T-helper 17 cell (primary cell): ENCODE data around the gene RALGPS2. TPM values are rescaled to one million over a fixed set of nuclear protein-coding genes. Genes with fewer than 3 reads are reported as not detected.

Experiments used
- ATAC-seq: fragments of 150-1000 bp; cut with Tn5 transposase; 2 replicates; pipeline ENCODE4 v1.10.0; 2021; ENCODE audit warnings: mild to moderate bottlenecking, moderate library complexity
- DNase-seq, 3 donors: peaks; one replicate each; pipeline versions ENCODE4 v3.0.0 to v3.0.0-alpha.2; 2020 to 2021
- H3K9me3 ChIP-seq: one replicate; pipeline ENCODE4 v1.7.0; 2013; ENCODE audit warnings: low read length, mild to moderate bottlenecking; ENCODE audit not compliant: control insufficient read depth, poor library complexity, severe bottlenecking
- H3K27ac Mint-ChIP-seq: one replicate; pipeline ENCODE4 v1.8.0; 2022; ENCODE audit warnings: mild to moderate bottlenecking, moderate library complexity, mixed read lengths
- H3K27me3 Mint-ChIP-seq: one replicate; pipeline ENCODE4 v1.8.0; 2022; ENCODE audit warnings: mixed read lengths
- H3K36me3 Mint-ChIP-seq: one replicate; pipeline ENCODE4 v1.8.0; 2022; ENCODE audit warnings: low read depth, mixed read lengths
- H3K4me1 Mint-ChIP-seq: one replicate; pipeline ENCODE4 v1.8.0; 2022; ENCODE audit warnings: mild to moderate bottlenecking, mixed read lengths
- H3K4me3 Mint-ChIP-seq: one replicate; pipeline ENCODE4 v1.8.0; 2022; ENCODE audit warnings: mild to moderate bottlenecking, moderate library complexity, mixed read lengths
- total RNA-seq, 4 donors: library from RNA in 2 of 4; stranded (reverse) in 2 of 4; gene quantifications; one replicate each; pipeline ENCODE4 v1.2.3 and lab custom pipeline; 2022 to 2026

Gene RALGPS2
- total RNA-seq, 2 donors from 2014 or later, result 6.8 to 17.0 TPM

DNA sequence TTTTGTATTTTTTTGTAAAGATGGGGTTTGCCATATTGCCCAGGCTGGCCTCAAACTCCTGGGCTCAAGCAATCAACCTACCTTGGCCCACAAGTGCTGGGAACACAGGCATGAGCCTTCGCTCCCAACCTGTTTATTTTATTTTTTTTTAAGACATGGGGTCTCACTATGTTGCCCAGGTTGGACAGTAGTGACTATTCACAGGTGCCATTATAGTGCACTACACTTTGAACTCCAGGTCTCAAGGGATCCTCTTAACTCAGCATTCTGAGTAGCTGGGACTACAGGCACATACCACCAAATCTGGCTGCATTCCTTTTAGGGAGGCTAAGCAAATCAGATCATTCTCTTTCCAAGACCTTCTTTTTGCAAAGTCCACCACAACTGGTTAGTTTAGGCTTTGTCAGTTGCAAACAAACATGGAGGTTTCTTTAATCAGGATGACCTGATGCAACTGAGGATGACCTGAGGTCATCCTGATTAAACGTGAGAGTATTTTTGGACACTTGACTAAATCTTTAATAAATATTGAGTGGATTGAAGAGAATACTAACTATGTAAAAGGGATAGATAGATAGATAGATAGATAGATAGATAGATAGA is 30.0 kb upstream of the RALGPS2 start:
- ATAC-seq (no peak), DNase-seq (no peak)
- no peak overlapping the region for H3K4me3 Mint-ChIP-seq
- no peaks in the 10 kb centered on the region for H3K9me3 ChIP-seq
- peaks cover 4% of the 10 kb centered on the region for H3K27me3 Mint-ChIP-seq
- no peaks in the 10 kb centered on the region for H3K4me1 Mint-ChIP-seq
- peak overlapping the region; percentile 27 for H3K27ac Mint-ChIP-seq
- H3K36me3 Mint-ChIP-seq, result no peaks in the 10 kb centered on the region

DNA sequence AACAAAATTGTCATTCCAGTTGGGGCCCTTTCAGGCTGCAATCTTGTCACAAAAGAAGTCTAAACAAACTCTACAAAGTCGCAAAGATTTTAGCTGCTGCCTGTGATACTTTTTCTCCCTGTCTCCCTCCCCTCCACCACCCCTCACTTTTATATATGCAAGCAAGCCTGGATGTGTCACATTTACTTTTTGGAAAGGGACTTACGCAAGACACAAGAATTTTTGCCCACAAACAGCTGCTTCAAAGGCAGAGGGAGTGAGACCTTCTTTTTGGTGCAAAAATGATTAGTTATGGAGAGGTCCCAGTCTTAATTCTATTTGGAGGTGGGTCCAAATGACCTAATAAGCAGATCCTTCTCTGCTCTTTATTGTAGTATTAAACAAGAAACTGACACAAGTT is 22.9 kb upstream of the RALGPS2 start:
- H3K4me1 Mint-ChIP-seq, result no peaks in the 10 kb centered on the region

DNA sequence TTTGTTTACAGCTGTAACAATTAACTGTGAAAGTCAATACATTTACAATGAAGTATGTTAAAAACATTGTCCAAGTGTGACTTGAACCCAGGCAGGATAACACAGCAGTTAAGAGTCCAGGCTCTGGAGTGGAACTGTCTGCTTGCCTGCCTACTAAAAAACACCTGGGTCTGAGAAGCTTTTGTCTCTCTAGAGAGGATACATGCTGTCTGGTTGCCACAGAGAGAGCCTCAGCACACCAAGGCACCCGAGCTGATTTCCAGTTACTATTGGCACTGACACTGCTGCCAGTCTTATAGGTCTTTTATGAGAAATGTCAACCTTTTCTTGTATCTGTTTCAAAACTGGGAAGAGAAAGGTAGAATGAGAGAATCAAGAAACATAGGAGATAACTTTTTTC is 20.2 kb upstream of the RALGPS2 start:
- ATAC-seq (no peak), DNase-seq (no peak)
- Mint-ChIP-seq H3K4me1 (no peaks in the 10 kb centered on the region), H3K27ac (no peak overlapping the region), H3K27me3 (peaks cover 62% of the 10 kb centered on the region), H3K4me3 (no peak overlapping the region), H3K36me3 (no peaks in the 10 kb centered on the region)
- no peaks in the 10 kb centered on the region for H3K9me3 ChIP-seq

More for the DNA sequence above, 22.9 kb upstream of the RALGPS2 start:
- DNase-seq (no peak), ATAC-seq (no peak)
- Mint-ChIP-seq H3K27me3 (peaks cover 42% of the 10 kb centered on the region), H3K27ac (no peak overlapping the region), H3K36me3 (no peaks in the 10 kb centered on the region), H3K4me3 (no peak overlapping the region)
- no peaks in the 10 kb centered on the region for H3K9me3 ChIP-seq

DNA sequence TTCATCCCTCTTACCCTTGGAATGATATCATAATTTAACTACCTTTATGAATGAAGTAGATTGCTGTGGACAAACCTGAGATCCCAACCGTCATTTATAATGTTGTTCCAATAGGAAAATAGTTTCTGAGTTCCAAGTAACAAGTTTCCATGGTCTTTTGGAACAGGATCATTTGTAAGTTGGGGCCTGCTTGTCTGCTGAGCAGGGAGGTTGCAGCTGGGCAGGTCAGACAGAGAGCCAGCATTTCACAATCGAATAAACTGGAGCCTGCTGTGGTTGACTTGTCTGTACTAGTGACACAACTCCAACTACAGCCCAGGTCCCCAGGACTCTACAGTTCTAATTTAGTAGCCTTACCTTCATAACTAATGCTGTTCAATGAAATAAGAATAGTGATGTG is 18.6 kb upstream of the RALGPS2 start:
- no peak for DNase-seq
- H3K27me3 Mint-ChIP-seq, result peaks cover 61% of the 10 kb centered on the region
- peaks cover 2% of the 10 kb centered on the region for H3K4me1 Mint-ChIP-seq
- H3K4me3 Mint-ChIP-seq, result no peak overlapping the region
- no peak for ATAC-seq
- H3K36me3 Mint-ChIP-seq, result peaks cover 4% of the 10 kb centered on the region
- H3K27ac Mint-ChIP-seq, result no peak overlapping the region
- no peaks in the 10 kb centered on the region for H3K9me3 ChIP-seq

- ATAC-seq, result no peak
- no peak overlapping the region for H3K27ac Mint-ChIP-seq
Observed at GRCh38 chr1:178713259-178713658, 11.8 kb upstream of the RALGPS2 start.

GRCh38 chr1:178714453-178714852 is 10.6 kb upstream of the RALGPS2 start:
- Mint-ChIP-seq H3K36me3 (peaks cover 6% of the 10 kb centered on the region), H3K4me3 (no peak overlapping the region), H3K27ac (no peak overlapping the region), H3K4me1 (peaks cover 2% of the 10 kb centered on the region), H3K27me3 (peaks cover 36% of the 10 kb centered on the region)
- DNase-seq (no peak), ATAC-seq (no peak)
- no peaks in the 10 kb centered on the region for H3K9me3 ChIP-seq

More at GRCh38 chr1:178713259-178713658, 11.8 kb upstream of the RALGPS2 start:
- peaks cover 6% of the 10 kb centered on the region for H3K36me3 Mint-ChIP-seq
- H3K9me3 ChIP-seq, result no peaks in the 10 kb centered on the region
- peaks cover 2% of the 10 kb centered on the region for H3K4me1 Mint-ChIP-seq
- no peak for DNase-seq
- no peak overlapping the region for H3K4me3 Mint-ChIP-seq
- peaks cover 45% of the 10 kb centered on the region for H3K27me3 Mint-ChIP-seq

DNA sequence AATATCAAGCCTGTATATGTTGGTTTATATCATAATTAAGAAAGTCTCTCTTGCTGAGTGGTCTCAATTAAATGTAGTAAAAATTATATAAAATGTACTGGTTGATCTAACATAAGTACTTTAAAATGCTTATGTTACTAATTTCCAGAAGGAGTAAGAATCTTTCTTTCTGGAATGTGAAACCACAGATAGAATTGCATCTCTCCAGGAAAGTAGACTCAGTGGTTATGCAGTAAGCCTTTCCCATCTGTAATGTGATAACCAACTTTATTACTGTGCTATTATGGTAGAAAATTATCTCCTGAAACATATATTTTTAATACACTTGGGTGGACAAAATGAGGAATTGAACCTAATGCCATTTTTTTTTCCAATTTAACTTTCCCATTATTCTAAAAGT is 8.9 kb upstream of the RALGPS2 start:
- Mint-ChIP-seq H3K4me3 (no peak overlapping the region), H3K27me3 (peaks cover 25% of the 10 kb centered on the region), H3K4me1 (no peaks in the 10 kb centered on the region), H3K36me3 (peaks cover 2% of the 10 kb centered on the region), H3K27ac (no peak overlapping the region)
- no peak for DNase-seq
- no peaks in the 10 kb centered on the region for H3K9me3 ChIP-seq
- ATAC-seq, result no peak

DNA sequence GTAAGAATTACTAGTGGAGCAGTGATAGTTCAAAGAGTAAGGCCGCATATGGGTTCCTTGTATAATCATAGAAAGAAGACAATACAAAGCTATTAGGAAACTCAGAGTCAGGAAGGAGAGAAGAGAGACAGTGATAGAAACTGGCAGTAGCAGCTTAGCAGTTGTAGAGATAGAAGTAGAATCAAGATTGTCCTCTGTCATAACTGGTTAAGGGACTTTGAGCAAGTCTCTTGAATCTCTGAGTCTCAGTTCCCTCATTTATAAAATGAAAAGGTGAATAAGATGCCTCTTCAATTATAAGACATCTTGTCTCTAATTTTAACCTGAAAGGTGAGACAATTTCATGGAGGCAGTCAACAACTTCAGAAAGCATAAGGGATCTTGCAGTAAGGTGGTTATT is 6.5 kb upstream of the RALGPS2 start:
- H3K27ac Mint-ChIP-seq, result no peak overlapping the region
- no peak overlapping the region for H3K4me3 Mint-ChIP-seq
- no peak for ATAC-seq
- no peaks in the 10 kb centered on the region for H3K36me3 Mint-ChIP-seq
- DNase-seq, result no peak
- no peaks in the 10 kb centered on the region for H3K9me3 ChIP-seq
- peaks cover 23% of the 10 kb centered on the region for H3K27me3 Mint-ChIP-seq
- H3K4me1 Mint-ChIP-seq, result no peaks in the 10 kb centered on the region

DNA sequence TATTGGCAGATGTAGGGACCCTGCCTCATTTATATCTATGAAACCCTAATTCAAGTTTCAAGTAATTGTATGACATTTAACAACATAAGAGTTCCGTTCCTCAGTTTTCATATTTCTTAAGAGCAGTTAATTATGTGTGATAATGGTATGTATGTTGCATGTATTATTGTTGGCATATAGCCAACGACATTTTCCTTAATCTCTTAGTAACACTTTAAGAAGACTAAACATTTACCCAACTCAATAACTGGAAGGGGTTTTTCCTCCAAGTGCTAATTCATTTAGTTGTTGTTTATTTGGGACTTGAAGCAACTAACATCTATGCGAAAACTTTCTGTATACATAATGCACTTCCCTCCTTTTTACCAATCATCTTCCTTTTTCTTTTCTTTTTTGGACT is 1.5 kb upstream of the RALGPS2 start:
- no peaks in the 10 kb centered on the region for H3K27me3 Mint-ChIP-seq
- H3K27ac Mint-ChIP-seq, result no peak overlapping the region
- no peak for ATAC-seq
- no peak overlapping the region for H3K4me3 Mint-ChIP-seq
- no peaks in the 10 kb centered on the region for H3K9me3 ChIP-seq
- DNase-seq, result no peak
- peaks cover 13% of the 10 kb centered on the region for H3K4me1 Mint-ChIP-seq
- H3K36me3 Mint-ChIP-seq, result peaks cover 2% of the 10 kb centered on the region

DNA sequence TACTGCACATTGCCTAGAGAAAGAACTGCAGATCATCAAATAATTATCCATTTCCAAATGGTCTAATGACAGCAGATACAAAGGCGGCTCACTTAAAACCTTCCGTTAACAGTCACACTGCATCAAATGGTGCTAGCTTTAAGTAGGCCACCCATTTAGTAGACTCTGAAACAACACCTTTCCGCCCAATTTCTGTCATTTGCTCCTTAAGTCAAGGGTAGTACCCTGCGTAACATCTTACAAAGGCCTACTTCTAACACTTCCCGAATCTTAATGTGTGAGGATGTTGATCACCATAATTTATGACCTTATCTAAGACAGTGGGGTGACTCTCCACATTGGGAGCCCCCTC is 692 bp upstream of the RALGPS2 start:
- Mint-ChIP-seq H3K4me3 (peak overlapping the region; percentile 89), H3K27ac (peak overlapping the region; percentile 14), H3K36me3 (peaks cover 2% of the 10 kb centered on the region), H3K27me3 (no peaks in the 10 kb centered on the region), H3K4me1 (peaks cover 13% of the 10 kb centered on the region)
- ATAC-seq (no peak), DNase-seq (no peak)
- no peaks in the 10 kb centered on the region for H3K9me3 ChIP-seq

- Mint-ChIP-seq H3K27me3 (no peaks in the 10 kb centered on the region), H3K4me3 (peak overlapping the region; percentile 89), H3K4me1 (peaks cover 13% of the 10 kb centered on the region), H3K36me3 (peaks cover 2% of the 10 kb centered on the region), H3K27ac (peak overlapping the region; percentile 53)
- no peaks in the 10 kb centered on the region for H3K9me3 ChIP-seq
- ATAC-seq, result peak; percentile 31
- DNase-seq, result peak in 2 of 3 donors; percentile 5 to 10
Observed at GRCh38 chr1:178725466-178726086, 532 bp downstream of the RALGPS2 start.

DNA sequence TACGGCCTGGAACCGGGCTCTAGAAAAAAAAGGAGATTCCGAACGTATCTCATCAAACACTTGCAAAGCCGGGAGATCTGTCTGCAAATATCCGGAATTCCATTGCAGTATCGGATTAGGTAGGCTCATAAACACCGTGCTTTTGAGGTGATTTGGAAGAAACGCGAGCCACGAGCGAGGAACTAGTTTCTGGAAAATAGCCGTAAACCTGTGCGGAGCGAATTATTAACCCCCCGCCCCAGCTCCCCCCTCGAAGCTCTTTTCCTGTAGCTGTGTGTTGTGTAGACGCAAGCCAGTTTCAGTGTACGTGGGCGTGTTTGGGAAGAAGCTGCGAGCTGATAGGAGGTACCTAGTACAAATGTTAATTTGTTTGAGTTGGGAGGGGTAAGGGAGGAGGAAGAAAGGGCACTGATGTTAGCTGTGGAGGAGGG is 1.1 kb downstream of the RALGPS2 start:
- H3K27ac Mint-ChIP-seq, result peak overlapping the region; percentile 53
- peak overlapping the region; percentile 87 for H3K4me3 Mint-ChIP-seq
- DNase-seq (peak in 2 of 3 donors; percentile 15 to 22), ATAC-seq (peak; percentile 83)
- no peaks in the 10 kb centered on the region for H3K9me3 ChIP-seq
- H3K4me1 Mint-ChIP-seq, result peaks cover 13% of the 10 kb centered on the region
- H3K27me3 Mint-ChIP-seq, result no peaks in the 10 kb centered on the region
- H3K36me3 Mint-ChIP-seq, result peaks cover 2% of the 10 kb centered on the region

GRCh38 chr1:178726545-178726944 is 1.5 kb downstream of the RALGPS2 start:
- ATAC-seq (no peak), DNase-seq (no peak)
- H3K27ac Mint-ChIP-seq, result peak overlapping the region; percentile 53
- peaks cover 2% of the 10 kb centered on the region for H3K36me3 Mint-ChIP-seq
- H3K9me3 ChIP-seq, result no peaks in the 10 kb centered on the region
- peaks cover 13% of the 10 kb centered on the region for H3K4me1 Mint-ChIP-seq
- H3K4me3 Mint-ChIP-seq, result peak overlapping the region; percentile 87
- no peaks in the 10 kb centered on the region for H3K27me3 Mint-ChIP-seq
